Measurements from ENCODE around the gene REC8. TPM values are rescaled to one million over a fixed set of nuclear protein-coding genes. Genes with fewer than 3 reads are reported as not detected.

REC8 gene
- total RNA-seq, 1 experiment from 2014 or later = 9.8 TPM

DNA sequence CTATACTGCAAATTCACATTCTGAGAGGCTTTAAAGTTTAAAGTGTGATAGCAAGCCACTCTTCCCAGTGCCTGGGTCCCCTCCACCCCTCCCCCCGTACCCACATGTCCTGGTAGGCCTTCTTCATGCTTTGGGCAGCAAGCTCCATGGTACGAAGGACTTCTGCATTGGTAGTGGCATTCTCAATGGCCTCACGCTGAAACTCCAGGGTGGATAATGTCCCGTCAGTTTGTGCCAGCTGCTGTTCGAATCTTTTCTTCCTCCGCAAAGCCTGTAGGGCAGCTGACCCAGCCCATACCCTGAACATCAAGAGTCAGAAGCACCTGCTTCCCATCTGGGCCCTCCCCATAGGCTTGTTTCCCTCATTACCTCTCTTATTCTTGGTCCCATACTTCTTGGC, 39.4 kb downstream of the REC8 start:
- DNase-seq (ENCODE audit: low read depth, low spot score) (no peak), ATAC-seq (no peak)
- Histone ChIP-seq H3K4me3 (ENCODE audit: low read depth in 2 of 2, low read length in 2 of 2) (no peak overlapping the region), H3K36me3 (ENCODE audit: control insufficient read depth, insufficient read depth, low read length) (peaks cover 2% of the 10 kb centered on the region; the same call in 1 of the 2 replicates), H3K4me1 (ENCODE audit: control insufficient read depth, insufficient read depth, low read length) (peaks cover 9% of the 10 kb centered on the region), H3K9me3 (ENCODE audit: control insufficient read depth, insufficient read depth, low read depth, low read length) (no peaks in the 10 kb centered on the region), H3K27me3 (ENCODE audit: control insufficient read depth, insufficient read depth, low read length) (no peaks in the 10 kb centered on the region), H3K27ac (ENCODE audit: low read length) (no peak overlapping the region)
- TF ChIP-seq SIN3A (IDR thresholded peaks at IDR 0.05; ENCODE audit: borderline replicate concordance, insufficient read depth, low read depth, low read length) (no peak), TCF7L2 (IDR thresholded peaks at IDR 0.05; ENCODE audit: low read depth, low read length) (no peak), POLR2AphosphoS5 (IDR thresholded peaks at IDR 0.05; ENCODE audit: low read depth, low read length) (no peak)
- TF ChIP-seq, protein P1, sequence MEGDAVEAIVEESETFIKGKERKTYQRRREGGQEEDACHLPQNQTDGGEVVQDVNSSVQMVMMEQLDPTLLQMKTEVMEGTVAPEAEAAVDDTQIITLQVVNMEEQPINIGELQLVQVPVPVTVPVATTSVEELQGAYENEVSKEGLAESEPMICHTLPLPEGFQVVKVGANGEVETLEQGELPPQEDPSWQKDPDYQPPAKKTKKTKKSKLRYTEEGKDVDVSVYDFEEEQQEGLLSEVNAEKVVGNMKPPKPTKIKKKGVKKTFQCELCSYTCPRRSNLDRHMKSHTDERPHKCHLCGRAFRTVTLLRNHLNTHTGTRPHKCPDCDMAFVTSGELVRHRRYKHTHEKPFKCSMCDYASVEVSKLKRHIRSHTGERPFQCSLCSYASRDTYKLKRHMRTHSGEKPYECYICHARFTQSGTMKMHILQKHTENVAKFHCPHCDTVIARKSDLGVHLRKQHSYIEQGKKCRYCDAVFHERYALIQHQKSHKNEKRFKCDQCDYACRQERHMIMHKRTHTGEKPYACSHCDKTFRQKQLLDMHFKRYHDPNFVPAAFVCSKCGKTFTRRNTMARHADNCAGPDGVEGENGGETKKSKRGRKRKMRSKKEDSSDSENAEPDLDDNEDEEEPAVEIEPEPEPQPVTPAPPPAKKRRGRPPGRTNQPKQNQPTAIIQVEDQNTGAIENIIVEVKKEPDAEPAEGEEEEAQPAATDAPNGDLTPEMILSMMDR (IDR thresholded peaks at IDR 0.05) = no peak
- TF ChIP-seq, protein P2, sequence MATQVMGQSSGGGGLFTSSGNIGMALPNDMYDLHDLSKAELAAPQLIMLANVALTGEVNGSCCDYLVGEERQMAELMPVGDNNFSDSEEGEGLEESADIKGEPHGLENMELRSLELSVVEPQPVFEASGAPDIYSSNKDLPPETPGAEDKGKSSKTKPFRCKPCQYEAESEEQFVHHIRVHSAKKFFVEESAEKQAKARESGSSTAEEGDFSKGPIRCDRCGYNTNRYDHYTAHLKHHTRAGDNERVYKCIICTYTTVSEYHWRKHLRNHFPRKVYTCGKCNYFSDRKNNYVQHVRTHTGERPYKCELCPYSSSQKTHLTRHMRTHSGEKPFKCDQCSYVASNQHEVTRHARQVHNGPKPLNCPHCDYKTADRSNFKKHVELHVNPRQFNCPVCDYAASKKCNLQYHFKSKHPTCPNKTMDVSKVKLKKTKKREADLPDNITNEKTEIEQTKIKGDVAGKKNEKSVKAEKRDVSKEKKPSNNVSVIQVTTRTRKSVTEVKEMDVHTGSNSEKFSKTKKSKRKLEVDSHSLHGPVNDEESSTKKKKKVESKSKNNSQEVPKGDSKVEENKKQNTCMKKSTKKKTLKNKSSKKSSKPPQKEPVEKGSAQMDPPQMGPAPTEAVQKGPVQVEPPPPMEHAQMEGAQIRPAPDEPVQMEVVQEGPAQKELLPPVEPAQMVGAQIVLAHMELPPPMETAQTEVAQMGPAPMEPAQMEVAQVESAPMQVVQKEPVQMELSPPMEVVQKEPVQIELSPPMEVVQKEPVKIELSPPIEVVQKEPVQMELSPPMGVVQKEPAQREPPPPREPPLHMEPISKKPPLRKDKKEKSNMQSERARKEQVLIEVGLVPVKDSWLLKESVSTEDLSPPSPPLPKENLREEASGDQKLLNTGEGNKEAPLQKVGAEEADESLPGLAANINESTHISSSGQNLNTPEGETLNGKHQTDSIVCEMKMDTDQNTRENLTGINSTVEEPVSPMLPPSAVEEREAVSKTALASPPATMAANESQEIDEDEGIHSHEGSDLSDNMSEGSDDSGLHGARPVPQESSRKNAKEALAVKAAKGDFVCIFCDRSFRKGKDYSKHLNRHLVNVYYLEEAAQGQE (IDR thresholded peaks at IDR 0.05; ENCODE audit: insufficient read depth in 1 of 2, low read depth in 2 of 2, low read length in 1 of 2) = no peak
- no TSS peak for BruUV-seq (replicated peaks)
- intact Hi-C loops (cut with micrococcal nuclease; ENCODE audit: unreplicated experiment) (no loop called here), in situ Hi-C loops (cut with HindIII; ENCODE audit: low pct_unique_long_range_greater_than_20kb, low sequenced_read_pairs) (no loop called here)
- ChIA-PET POLR2A (no interaction called here), CTCF (no interaction called here)

DNA sequence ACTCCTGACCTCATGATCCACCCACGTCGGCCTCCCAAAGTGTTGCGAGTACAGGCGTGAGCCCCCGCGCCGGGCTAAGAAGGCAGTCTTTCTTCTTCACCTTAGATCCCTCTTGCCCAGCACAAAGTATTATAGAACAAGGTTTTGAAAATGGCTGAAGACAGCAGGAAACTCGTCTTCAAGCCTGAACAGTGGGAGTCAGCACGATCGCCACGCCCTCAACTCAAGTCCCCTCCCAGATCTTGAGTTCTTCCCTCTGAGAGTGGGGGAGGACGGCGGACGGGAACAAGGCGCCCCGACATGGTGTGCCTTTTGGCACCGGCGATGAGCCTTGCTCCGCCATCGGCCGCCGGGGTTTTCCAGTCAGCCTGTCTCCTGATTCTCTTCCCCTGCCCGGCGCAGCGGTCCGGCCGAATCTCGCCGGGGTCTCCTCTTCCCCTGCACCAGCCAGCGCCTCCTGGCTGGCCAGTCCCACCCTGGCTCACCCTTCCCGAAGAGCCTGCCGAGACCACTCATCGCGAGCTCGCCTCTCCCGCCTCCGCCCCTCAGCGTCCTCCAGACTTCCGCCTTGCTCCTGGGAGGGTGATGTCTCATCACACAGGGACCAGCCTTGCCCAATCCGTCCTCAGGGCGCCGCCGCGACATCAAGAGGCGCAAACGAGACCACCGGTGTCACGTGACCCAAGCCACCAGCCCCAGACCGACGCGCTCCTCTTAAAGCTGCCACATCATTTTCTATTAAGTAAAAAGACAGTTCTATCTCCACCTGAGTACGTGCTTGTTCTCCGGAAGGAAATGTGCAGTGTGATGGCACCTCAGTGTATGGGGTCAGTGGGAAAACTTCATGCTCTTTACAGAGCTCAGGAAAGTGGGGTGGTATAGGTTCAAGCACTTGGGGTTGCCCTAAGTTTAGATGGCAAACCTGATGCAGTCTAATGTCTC, 41.3 kb downstream of the REC8 start, which contains the start of gene CHMP4A:
TSS of gene CHMP4A (minus strand) at position 565 of the 942 bp plus-strand sequence. CDS start at position 516, 49 bp downstream.
- H3K4me1 ChIP-seq (ENCODE audit: control insufficient read depth, insufficient read depth, low read length) = peaks cover 9% of the 10 kb centered on the region
- in situ Hi-C loops (cut with HindIII; ENCODE audit: low pct_unique_long_range_greater_than_20kb, low sequenced_read_pairs) = no loop called here
- POLR2A ChIA-PET = interaction anchor here (0.7 kb wide), 1 partner anchor 157 kb away, joined by 8 read pairs; no protein-coding TSS in a partner anchor
- ATAC-seq (peak; percentile 96), DNase-seq (ENCODE audit: low read depth, low spot score) (peak; percentile 73)
- peak within 1 kb of the TSS; percentile 96 for H3K27ac ChIP-seq (ENCODE audit: low read length)
- TF ChIP-seq, protein P2 (IDR thresholded peaks at IDR 0.05; ENCODE audit: insufficient read depth in 1 of 2, low read depth in 2 of 2, low read length in 1 of 2) = no peak
- TF ChIP-seq TCF7L2 (IDR thresholded peaks at IDR 0.05; ENCODE audit: low read depth, low read length) (no peak), POLR2AphosphoS5 (IDR thresholded peaks at IDR 0.05; ENCODE audit: low read depth, low read length) (peak; percentile 91), SIN3A (IDR thresholded peaks at IDR 0.05; ENCODE audit: borderline replicate concordance, insufficient read depth, low read depth, low read length) (no peak)
- TF ChIP-seq, protein P1 (IDR thresholded peaks at IDR 0.05) = no peak
- CTCF ChIA-PET = interaction anchor here (1.0 kb wide), 1 partner anchor 29 kb away, joined by 4 read pairs; the partner anchor contains the start of gene TINF2
- peaks cover 5% of the 10 kb centered on the region for H3K36me3 ChIP-seq (ENCODE audit: control insufficient read depth, insufficient read depth, low read length)
- H3K4me3 ChIP-seq (ENCODE audit: low read depth in 2 of 2, low read length in 2 of 2) = peak within 1 kb of the TSS; percentile 72 to 84
- BruUV-seq (replicated peaks) = no TSS peak
- H3K9me3 ChIP-seq (ENCODE audit: control insufficient read depth, insufficient read depth, low read depth, low read length) = no peaks in the 10 kb centered on the region
- intact Hi-C loops (cut with micrococcal nuclease; ENCODE audit: unreplicated experiment) = no loop called here
- no peaks in the 10 kb centered on the region for H3K27me3 ChIP-seq (ENCODE audit: control insufficient read depth, insufficient read depth, low read length)
